NCI-H460 (cell line): Measurements from ENCODE around the gene RPL39L. TPM values are rescaled to one million over a fixed set of nuclear protein-coding genes. Genes with fewer than 3 reads are reported as not detected.

ENCODE experiments used
- DNase-seq: peaks from one replicate; pipeline ENCODE4 v3.0.0-alpha.2; 2016; ENCODE audit warnings: low read depth; ENCODE audit errors: extremely low read depth
- total RNA-seq: library from RNA; depleted of rRNA; stranded (reverse); fragments of >200 nt; shearing (Covaris generic); gene quantifications from 2 replicates; pipeline ENCODE4 v1.2.3, GENCODE V29; 2014; rRNA removed

Gene RPL39L
- total RNA-seq, 1 experiment from 2014 or later, result 62.6 TPM

GRCh38 chr3:187072102-187072501 is 67.2 kb downstream of the RPL39L start:
- DNase-seq, result no peak

Other genes starting within 250 kb of the RPL39L start
- gene ST6GAL1, start 209.0 kb downstream of the RPL39L start, total RNA-seq, result 14.0 and 18.8 TPM in 2 replicates
- gene RTP1, start 58.0 kb upstream of the RPL39L start, total RNA-seq, result not detected in 2 replicates
- gene MASP1, start 152.2 kb upstream of the RPL39L start, total RNA-seq, result 0.02 TPM in 1 of 2 replicates, not detected in the other
- not detected in 2 replicates for gene RTP4, start 228.9 kb upstream of the RPL39L start, total RNA-seq